Activated naive CD4-positive, alpha-beta T cell (primary cell): ENCODE data around the gene SLC35F4.

Source experiments
- DNase-seq, 4 experiments: peaks; one replicate each; lab custom pipeline; 2025; lab: John Stamatoyannopoulos, UW

The SLC35F4 gene

DNA sequence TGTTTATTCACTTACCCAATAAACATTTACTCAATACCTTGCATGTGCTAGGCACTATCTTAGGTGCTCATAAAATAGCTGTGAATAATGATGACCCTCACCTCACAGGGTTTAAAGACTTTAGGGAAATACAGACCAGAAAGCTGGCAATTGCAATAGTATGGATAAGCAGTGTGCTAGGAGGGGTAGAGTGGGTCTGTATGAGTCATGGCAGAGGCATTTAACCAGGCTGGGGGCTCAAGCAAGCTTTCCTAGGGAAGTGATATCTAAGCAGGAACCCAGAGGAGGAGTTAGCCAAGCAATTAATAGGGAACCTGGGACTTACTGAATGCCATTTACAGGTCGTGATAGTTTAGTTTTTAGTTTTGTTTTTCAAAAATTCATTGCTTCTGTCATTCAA is 248.4 kb downstream of the SLC35F4 start:
- no peak for DNase-seq

- DNase-seq: no peak
These were observed 252.9 kb downstream of the SLC35F4 start for GRCh38 chr14:57612946-57613345.

DNA sequence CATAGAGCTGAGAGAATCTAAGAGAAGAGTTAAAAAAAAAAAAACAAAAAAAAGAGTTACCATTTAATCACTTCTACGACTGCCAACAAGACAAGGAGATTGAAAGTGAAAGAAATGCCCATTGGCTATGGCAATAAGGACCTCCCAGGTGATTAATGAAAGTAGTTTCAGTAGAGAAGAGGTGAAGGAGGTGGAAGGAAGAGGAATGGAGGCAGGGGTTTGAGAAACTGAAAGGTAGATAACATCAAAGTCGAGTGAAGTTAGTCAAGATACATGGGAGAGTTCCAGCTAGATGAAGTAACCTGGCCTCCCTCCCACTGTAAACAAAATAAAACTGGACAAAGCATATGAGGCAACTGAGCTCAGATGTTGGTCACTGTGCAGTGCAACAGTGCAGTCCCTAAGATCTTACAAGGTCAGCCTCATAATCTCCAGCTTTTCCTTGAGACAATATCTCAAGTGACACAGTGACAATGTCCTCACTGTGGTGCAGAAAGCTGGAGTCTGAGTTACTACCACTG is 254.3 kb downstream of the SLC35F4 start:
- no peak for DNase-seq

GRCh38 chr14:57610631-57611030 is 255.3 kb downstream of the SLC35F4 start:
- no peak for DNase-seq

GRCh38 chr14:57609192-57610075 is 256.5 kb downstream of the SLC35F4 start:
- DNase-seq: no peak

DNA sequence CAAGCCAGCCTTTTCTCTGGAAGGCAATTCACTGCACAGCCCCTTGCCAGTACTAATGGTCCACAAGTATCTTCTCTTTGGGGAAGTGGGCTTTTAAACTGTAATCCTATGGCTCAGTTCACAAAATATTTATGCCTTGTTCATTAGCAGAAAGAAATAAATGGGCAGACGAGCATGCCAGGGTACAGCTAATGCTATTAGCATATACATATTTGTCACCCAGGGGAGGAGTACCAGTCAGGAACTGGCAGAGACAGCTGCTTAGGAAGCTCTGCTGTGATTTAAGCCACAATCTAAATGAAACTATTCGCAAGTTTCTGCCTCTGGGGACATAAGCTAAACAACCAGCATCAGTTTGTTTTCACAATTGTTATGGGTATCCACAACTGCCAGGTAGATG is 258.8 kb downstream of the SLC35F4 start:
- DNase-seq: no peak

DNA sequence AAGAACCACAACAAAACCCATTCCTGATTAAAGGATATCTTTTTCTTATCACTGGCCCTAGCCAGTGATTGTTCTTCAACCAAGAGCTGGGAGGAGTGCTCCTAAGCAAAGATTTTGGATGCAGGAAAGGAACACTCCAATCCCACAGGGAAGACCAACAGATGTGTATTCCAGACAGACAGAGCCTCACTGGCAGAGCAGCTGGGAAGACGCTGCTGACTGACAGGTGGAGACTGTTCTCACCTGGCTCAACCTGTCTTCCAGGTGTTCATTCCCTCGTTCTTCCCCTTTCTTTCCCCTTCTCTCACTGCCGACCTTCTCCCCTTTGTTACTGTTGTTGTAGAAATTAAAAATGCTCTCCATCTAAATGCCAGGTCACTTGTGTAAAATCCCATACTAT is 282.5 kb downstream of the SLC35F4 start:
- no peak for DNase-seq

- DNase-seq: no peak
These were observed 283.1 kb downstream of the SLC35F4 start for GRCh38 chr14:57582746-57583145.

- DNase-seq: no peak
These were observed 287.1 kb downstream of the SLC35F4 start for GRCh38 chr14:57578801-57579200.

DNA sequence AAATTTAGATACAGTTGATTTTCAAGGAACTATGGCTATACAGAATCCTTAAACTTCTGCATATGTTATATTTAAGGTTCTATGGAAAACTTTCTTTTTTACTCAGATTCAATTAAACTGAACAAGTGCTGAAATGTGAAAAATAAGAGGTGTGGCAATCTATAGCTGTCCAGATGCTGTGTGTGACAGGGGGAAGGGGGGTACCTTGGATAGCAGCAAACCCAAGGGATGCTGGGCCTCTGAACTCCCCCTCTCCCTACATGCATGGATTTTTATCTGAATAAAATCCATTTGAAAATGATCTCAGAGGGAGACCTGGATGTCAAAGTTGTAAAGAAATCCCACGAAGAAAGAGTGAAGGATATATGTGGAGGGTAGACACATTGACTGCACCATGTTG is 289.4 kb downstream of the SLC35F4 start:
- no peak for DNase-seq

DNA sequence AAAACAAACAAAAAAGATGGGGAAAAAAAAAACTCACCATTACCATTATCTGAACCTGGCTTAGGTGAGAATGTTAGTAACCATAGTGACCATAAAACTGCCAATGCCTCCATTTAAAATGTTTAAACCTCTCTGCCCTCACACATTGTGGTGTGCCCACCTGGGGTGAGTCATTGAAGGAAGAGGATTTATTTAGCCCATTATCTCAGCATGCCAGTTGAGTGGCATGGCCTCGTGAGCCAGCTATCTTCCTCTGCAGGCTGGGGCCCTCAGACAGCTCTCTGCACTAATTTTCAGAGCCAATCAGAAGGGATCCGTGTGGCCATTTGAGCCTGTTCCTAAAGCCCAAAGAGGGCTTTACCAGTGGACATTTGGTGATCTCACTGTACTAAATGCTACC is 290.4 kb downstream of the SLC35F4 start:
- no peak for DNase-seq

DNA sequence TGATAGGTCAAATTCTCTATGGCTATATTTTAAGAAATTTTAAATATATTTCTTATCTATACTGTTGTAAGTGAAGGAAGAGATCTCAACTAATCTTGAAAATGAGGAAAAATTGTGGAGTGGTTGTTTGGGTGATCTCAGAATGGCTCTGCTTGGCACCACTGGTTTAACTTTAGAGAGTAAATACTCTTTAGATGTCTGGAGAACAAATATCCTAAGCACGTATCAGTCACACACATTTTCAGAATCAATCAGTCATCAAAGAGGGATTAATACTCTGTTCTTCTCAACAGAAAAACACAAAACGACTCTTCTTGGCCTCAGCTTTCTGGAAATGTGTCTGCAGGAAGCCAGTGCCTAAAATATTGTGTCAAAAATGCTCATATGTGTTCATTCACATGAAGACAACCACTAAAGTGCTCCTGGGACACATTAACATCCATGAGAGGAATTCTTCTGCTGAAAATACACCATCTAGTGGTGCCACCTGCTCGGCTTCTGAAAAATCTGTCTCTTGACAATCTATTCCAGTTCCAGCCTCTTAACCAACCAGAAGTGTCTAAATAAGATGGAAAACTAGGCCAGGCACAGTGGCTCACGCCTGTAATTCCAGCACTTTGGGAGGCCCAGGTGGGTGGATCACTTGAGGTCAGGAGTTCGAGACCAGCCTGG is 291.1 kb downstream of the SLC35F4 start:
- no peak for DNase-seq

DNA sequence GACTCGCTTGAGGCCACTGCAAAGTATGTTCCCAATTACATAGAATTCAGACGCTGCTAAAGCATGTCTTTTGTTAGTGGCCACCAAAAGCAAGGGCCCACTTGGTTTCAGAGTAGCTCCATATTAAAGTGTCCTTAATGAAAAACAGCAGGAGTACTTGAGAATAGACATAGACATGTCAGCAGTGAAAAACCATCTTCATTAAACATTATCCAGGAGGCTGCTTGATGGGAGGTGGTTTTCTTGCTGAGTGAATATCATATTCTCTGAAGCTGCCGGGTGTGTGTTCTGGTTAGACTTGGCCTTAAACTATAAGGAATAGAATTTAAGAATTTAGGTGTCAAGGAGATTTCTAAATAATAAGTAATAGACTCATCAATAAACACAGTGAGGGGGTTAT is 292.7 kb downstream of the SLC35F4 start:
- no peak for DNase-seq

DNA sequence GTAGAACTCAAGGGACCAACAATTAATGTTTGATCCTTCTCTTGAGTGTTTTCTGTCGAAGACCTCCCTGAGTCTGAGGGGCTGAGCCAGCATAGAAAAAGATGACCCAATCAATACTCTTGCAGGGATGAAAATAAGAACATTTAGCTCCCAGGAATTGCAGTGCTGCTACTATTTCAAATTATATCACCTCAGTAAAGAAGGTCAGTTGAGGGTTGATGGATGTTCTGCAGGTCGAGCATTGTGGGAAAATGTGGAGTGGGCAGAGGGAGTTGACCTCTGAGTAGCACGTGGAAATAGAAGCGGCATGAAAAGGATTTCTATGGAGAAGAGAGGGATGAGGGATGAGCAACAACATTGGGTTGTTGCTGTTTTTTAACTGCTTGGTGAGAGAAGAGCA is 297.3 kb downstream of the SLC35F4 start:
- DNase-seq: no peak

DNA sequence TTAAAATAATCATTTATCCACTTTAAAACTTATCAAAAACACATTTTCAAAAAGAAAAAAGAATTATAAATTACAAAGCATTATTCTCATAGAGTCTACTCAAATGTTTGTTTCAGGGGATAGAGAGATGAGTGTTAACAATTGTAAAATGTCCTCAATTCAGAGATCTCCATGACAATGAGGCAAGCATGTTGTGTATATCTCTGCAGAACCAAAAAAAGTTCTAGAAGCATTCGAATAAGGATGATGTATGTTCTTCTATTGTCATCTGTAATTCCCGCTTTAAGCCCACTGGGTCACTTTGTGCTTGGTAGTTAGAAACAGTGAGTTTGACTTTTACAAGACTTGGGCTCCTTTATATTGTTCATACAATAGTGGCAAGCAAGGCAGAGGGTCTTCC is 298.7 kb downstream of the SLC35F4 start:
- DNase-seq: no peak

- DNase-seq: no peak
These were observed 305.2 kb downstream of the SLC35F4 start for GRCh38 chr14:57560681-57561080.

DNA sequence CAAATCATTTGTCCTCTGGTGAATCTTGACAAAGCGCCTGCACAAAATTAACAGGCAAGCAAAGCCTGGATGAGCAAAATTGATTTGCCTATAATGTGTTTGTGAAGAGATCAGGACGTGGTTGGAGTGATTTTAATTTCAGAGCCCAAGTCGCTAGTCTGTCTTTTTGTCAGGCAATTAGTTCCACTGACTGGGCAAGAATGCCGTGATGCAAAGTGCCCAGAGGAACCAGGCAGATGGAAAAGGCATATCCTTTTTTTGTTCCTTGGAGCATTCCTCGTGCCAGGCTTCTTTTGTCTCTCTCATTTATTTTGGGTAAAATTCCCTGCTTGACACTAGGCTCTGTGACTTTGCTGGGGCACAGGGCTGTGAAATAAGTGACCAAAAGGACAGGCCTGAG is 306.3 kb downstream of the SLC35F4 start:
- DNase-seq: no peak

DNA sequence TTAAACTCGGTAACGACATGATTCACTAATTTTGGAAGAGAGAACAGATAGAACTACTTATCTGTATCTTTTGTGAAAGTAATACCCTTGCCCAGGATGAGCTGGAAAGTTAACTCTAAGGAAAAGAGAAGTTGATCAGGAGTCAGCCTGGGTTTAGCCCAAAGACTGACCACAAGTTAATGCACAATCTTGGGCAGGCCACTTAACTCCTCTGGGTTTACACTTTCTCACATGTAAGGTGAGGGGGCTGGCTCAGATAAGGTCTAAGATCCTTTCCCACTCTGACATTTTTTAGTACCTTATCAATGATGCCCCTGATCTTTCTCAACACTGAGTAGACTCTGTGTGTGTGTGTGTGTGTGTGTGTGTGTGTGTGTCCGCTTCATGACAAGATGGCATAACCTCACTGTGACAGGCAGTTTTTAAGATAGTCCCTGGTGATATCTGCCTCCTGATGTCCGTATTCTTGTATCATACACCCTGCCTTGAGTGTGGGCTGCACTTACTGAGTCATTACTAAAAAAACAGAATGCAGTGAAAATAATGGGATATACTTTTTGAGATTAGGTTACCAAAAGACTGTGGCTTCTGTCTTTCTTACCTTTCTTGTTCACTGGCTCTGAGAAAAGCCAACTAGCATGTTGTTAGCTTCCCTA is 316.0 kb downstream of the SLC35F4 start:
- no peak for DNase-seq

- DNase-seq: no peak
These were observed 316.8 kb downstream of the SLC35F4 start for GRCh38 chr14:57549016-57549564.

DNA sequence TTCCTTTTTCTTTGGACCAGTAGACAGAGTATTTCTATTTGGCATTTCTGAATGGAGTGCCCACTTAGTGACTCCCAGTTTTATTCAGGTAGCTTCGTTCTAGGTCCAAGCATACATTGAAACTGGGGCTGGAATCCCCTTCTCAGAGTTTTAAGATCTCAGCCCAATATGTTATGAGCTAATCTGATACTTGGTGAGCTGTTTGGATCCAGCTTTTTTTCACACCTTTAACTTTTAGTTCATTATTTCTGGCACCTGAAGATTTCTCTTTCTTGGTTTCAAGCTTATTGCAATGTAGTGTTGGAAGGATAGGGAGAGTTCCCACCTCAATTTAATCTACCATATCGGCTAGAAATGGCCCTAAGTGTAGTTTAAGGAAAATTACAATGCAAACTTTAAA is 318.8 kb downstream of the SLC35F4 start:
- no peak for DNase-seq

DNA sequence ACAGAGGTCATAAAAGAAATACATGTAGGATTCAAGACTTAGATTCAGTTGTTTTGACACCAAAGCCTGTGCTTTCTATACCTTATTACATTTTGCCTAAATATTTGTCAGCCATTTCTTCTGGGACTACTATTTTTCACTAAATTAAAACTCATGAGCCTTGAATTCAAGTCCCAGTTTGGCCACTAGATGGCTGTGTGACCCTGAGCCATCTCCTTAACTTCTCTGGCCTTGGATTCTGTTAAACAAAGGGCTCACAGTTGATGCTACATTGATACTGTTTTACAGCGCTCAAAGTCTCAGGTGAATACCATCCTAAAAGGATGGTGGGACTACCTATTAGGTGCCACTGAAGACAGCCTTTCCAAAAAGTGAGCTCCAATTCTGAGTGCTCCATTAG is 332.7 kb downstream of the SLC35F4 start:
- DNase-seq: no peak

- no peak for DNase-seq
These were observed 335.3 kb downstream of the SLC35F4 start for GRCh38 chr14:57530571-57530970.

- no peak for DNase-seq
These were observed 338.9 kb downstream of the SLC35F4 start for GRCh38 chr14:57526942-57527341.
